Fibroblast of lung (primary cell): ENCODE measurements around the gene USP47. TPM values are rescaled to one million over a fixed set of nuclear protein-coding genes. Genes with fewer than 3 reads are reported as not detected.

Source experiments
- DNase-seq, 2 donors: peaks; one replicate each; pipeline versions ENCODE4 v3.0.0 to v3.0.0-alpha.2; 2010; ENCODE audit warnings: low read depth in 2 of 2
- H2AFZ ChIP-seq: 2 replicates; pipeline ENCODE4 v1.5.1; 2012; ENCODE audit warnings: low read length, control low read depth, inconsistent platforms
- H3K27ac ChIP-seq: 2 replicates; pipeline ENCODE4 v1.5.1; 2011; ENCODE audit warnings: low read length, control low read depth; ENCODE audit not compliant: insufficient read depth
- H3K27me3 ChIP-seq: 2 replicates; pipeline ENCODE4 v1.5.1; 2011; ENCODE audit warnings: mild to moderate bottlenecking, low read length; ENCODE audit not compliant: control insufficient read depth, insufficient read depth
- H3K36me3 ChIP-seq: 2 replicates; pipeline ENCODE4 v1.5.1; 2011; ENCODE audit warnings: low read length; ENCODE audit not compliant: control insufficient read depth, insufficient read depth
- H3K4me1 ChIP-seq: 2 replicates; pipeline ENCODE4 v1.5.1; 2011; ENCODE audit warnings: low read length; ENCODE audit not compliant: control insufficient read depth, insufficient read depth; ENCODE audit errors: extremely low read depth
- H3K4me2 ChIP-seq: 2 replicates; pipeline ENCODE4 v1.5.1; 2011; ENCODE audit warnings: low read length, control low read depth; ENCODE audit not compliant: insufficient read depth; ENCODE audit errors: extremely low read depth
- H3K4me3 ChIP-seq, 4 experiments: fragments of 200-600 bp in 1 of 4; sonication (generic) in 1 of 4; replicated peaks in 1 of 4; 2 replicates each; pipeline ENCODE4 v1.5.1; 2011 to 2016; ENCODE audit warnings: low read length in 4 of 4, low read depth in 3 of 4, mild to moderate bottlenecking in 3 of 4, control low read depth in 2 of 4, inconsistent platforms in 1 of 4, mixed read lengths in 1 of 4; ENCODE audit not compliant: insufficient read depth in 1 of 4; ENCODE audit errors: control extremely low read depth in 1 of 4
- H3K79me2 ChIP-seq: 2 replicates; pipeline ENCODE4 v1.5.1; 2012; ENCODE audit warnings: mild to moderate bottlenecking, low read length, inconsistent platforms; ENCODE audit not compliant: control insufficient read depth, insufficient read depth
- H3K9ac ChIP-seq: 2 replicates; pipeline ENCODE4 v1.5.1; 2011; ENCODE audit warnings: mild to moderate bottlenecking, low read length, control low read depth; ENCODE audit not compliant: insufficient read depth
- H3K9me3 ChIP-seq: 2 replicates; pipeline ENCODE4 v1.5.1; 2012; ENCODE audit warnings: low read depth, low read length; ENCODE audit not compliant: control insufficient read depth, insufficient read depth
- H4K20me1 ChIP-seq: 2 replicates; pipeline ENCODE4 v1.5.1; 2011; ENCODE audit warnings: low read length; ENCODE audit not compliant: control insufficient read depth, insufficient read depth; ENCODE audit errors: extremely low read depth
- EZH2 ChIP-seq: IDR thresholded peaks from 2 replicates; pipeline ENCODE4 v1.5.1; 2012; ENCODE audit warnings: low read length, control low read depth, mild to moderate bottlenecking; ENCODE audit errors: missing control alignments
- polyA plus RNA-seq, 2 donors: library from polyadenylated mRNA; depleted of rRNA in 1 of 2; stranded (reverse) in 1 of 2; unstranded in 1 of 2; fragments of >200 nt; gene quantifications; 2 replicates each; pipeline ENCODE4 v1.2.1, GENCODE V29; 2011 to 2012; ENCODE audit warnings: missing spikeins in 1 of 2
- total RNA-seq: library from RNA; depleted of rRNA; stranded (reverse); fragments of >200 nt; gene quantifications from 2 replicates; pipeline ENCODE4 v1.2.1, GENCODE V29; 2014
- TF ChIP-seq, protein P1 (sequence below), 2 donors: IDR thresholded peaks in 1 of 2; conservative IDR thresholded peaks in 1 of 2; 1 replicate in 1 of 2; 2 replicates in 1 of 2; pipeline ENCODE4 v1.5.1; 2011 to 2012; ENCODE audit warnings: low read length in 2 of 2, control low read depth in 1 of 2, inconsistent platforms in 1 of 2, low read depth in 1 of 2, mild to moderate bottlenecking in 1 of 2

The USP47 gene
- total and polyA plus RNA-seq, 2 donors (not counting 1 experiment from before 2014, with no cell fraction given): 40.3 to 162 TPM

DNA sequence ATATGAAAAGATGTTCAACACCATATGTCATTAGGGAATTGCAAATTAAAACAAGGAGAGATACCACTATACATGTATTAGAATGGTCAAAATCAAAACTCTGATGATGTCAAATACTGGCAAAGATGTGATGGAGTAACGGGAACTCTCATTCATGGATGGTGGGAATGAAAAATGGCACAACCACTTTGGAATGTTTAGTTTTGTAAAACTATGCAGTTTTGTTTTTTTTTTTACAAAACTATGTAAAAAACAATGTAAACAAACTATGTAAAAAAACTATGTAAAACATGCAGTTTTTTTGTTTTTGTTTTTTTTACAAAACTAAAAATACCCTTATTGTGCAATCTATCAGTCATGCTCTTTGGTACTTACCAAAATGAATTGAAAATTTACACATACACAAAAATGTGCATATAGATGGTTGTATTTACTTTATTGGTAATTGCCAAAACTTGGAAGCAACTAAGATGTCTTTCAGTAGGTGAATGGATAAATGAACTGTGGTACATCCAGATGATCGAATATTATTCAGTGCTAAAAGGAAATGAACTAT lies 5.0 kb upstream of the USP47 start:
- no peaks in the 10 kb centered on the region for H3K27me3 ChIP-seq

DNA sequence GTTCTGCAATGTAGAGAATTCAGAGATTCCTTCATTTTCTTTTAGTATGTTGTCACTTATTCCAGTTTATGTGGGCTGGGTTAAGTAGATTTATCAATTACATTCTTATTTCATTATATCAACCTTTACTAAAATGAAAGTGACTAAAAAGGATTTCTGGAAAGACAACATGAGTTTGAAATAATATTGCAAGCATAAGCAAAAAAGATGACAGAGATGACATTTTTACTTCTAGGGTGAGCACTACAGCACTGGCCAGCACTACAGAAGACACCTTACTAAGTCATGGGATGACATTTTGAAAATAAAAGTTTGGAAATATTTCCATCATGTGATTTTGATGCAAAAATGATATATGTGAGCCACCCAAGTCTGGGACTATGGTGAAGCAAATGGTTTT lies 2.1 kb upstream of the USP47 start:
- no peaks in the 10 kb centered on the region for H3K4me1 ChIP-seq
- no peak overlapping the region for H3K4me2 ChIP-seq
- no peak overlapping the region for H3K9ac ChIP-seq
- no peaks in the 10 kb centered on the region for H3K36me3 ChIP-seq
- no peak for DNase-seq
- H4K20me1 ChIP-seq: peaks cover 2% of the 10 kb centered on the region
- no peak overlapping the region for H2AFZ ChIP-seq
- no peak overlapping the region for H3K4me3 ChIP-seq
- no peak overlapping the region for H3K27ac ChIP-seq
- TF ChIP-seq EZH2: no peak
- TF ChIP-seq, protein P1, sequence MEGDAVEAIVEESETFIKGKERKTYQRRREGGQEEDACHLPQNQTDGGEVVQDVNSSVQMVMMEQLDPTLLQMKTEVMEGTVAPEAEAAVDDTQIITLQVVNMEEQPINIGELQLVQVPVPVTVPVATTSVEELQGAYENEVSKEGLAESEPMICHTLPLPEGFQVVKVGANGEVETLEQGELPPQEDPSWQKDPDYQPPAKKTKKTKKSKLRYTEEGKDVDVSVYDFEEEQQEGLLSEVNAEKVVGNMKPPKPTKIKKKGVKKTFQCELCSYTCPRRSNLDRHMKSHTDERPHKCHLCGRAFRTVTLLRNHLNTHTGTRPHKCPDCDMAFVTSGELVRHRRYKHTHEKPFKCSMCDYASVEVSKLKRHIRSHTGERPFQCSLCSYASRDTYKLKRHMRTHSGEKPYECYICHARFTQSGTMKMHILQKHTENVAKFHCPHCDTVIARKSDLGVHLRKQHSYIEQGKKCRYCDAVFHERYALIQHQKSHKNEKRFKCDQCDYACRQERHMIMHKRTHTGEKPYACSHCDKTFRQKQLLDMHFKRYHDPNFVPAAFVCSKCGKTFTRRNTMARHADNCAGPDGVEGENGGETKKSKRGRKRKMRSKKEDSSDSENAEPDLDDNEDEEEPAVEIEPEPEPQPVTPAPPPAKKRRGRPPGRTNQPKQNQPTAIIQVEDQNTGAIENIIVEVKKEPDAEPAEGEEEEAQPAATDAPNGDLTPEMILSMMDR (conservative IDR thresholded peaks at IDR 0.05 in 1 of 2, IDR thresholded peaks at IDR 0.05 in 1 of 2; ENCODE audit: low read depth in 1 of 2, low read length in 2 of 2): no peak
- H3K79me2 ChIP-seq: peaks cover 29% of the 10 kb centered on the region
- no peaks in the 10 kb centered on the region for H3K27me3 ChIP-seq
- H3K9me3 ChIP-seq: no peaks in the 10 kb centered on the region

More for the DNA sequence above, 5.0 kb upstream of the USP47 start:
- H3K4me3 ChIP-seq: no peak overlapping the region
- H3K9ac ChIP-seq: no peak overlapping the region
- no peak for TF ChIP-seq EZH2
- TF ChIP-seq, protein P1 (conservative IDR thresholded peaks at IDR 0.05 in 1 of 2, IDR thresholded peaks at IDR 0.05 in 1 of 2; ENCODE audit: low read depth in 1 of 2, low read length in 2 of 2): no peak
- H3K36me3 ChIP-seq: no peaks in the 10 kb centered on the region
- no peak for DNase-seq
- no peaks in the 10 kb centered on the region for H3K9me3 ChIP-seq
- no peak overlapping the region for H3K4me2 ChIP-seq
- no peaks in the 10 kb centered on the region for H4K20me1 ChIP-seq
- H3K79me2 ChIP-seq: no peaks in the 10 kb centered on the region
- no peak overlapping the region for H3K27ac ChIP-seq
- H2AFZ ChIP-seq: no peak overlapping the region
- no peaks in the 10 kb centered on the region for H3K4me1 ChIP-seq

DNA sequence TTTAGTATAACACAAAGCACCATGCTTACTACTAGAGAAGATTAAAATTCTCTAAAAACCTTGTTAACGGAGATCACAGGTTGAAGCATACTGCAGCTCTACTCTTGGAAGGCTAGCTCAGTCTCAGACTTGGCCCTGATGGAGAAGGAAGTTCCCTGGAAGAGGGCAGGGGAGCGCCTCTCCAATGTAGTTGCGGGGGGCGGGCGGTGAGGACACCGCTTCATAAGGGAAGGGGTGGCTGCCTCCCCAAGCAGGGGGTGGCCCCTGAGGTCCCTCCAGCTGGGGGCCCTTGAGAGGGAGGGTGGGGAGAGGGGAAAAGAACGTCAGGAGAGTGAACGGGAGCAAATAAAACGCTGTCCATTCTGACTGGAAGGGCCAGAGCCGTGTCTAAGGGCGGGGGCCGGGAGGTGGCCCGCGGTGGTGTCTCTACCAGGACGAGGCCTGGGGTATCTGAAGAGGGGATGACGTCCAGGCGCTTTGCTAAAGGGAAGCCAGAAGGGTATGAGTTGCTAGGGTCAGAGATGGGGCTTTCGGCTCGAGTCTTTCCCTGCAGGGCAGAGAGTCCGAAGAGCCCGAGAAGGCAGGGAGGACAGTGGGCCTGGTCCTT lies 553 bp upstream of the USP47 start:
- Histone ChIP-seq H3K36me3 (no peaks in the 10 kb centered on the region), H4K20me1 (peaks cover 2% of the 10 kb centered on the region), H3K79me2 (peaks cover 44% of the 10 kb centered on the region), H3K9me3 (no peaks in the 10 kb centered on the region), H3K4me3 (peak overlapping the region; percentile 70 to 98 (median 74)), H3K9ac (peak overlapping the region; percentile 99), H3K27me3 (no peaks in the 10 kb centered on the region), H3K4me1 (peaks cover 2% of the 10 kb centered on the region), H3K4me2 (peak overlapping the region; percentile 92), H3K27ac (peak overlapping the region; percentile 98), H2AFZ (peak overlapping the region; percentile 97)
- TF ChIP-seq, protein P1 (conservative IDR thresholded peaks at IDR 0.05 in 1 of 2, IDR thresholded peaks at IDR 0.05 in 1 of 2; ENCODE audit: low read depth in 1 of 2, low read length in 2 of 2): no peak
- no peak for TF ChIP-seq EZH2
- peak; percentile 38 to 50 for DNase-seq
